Measurements from ENCODE around the gene GOLGA3. TPM values are rescaled to one million over a fixed set of nuclear protein-coding genes. Genes with fewer than 3 reads are reported as not detected.
"Not testable (repeated sequence)": the region's sequence is repeated elsewhere in the genome, so short reads cannot be mapped to it uniquely, and the experiment has no call there.

Gene GOLGA3
- total and polyA plus RNA-seq, 5 donors from 2014 or later: 2.0 to 46.4 (median 4.1) TPM

GRCh38 chr12:132761921-132762583, 66.6 kb downstream of the GOLGA3 start:
- H3K4me1 Mint-ChIP-seq: peaks cover 5 to 40% (median 16%) of the 10 kb centered on the region in 4 donors
- peak; percentile 78 to 88 (median 86) for DNase-seq
- no peaks in the 10 kb centered on the region for H3K27me3 Mint-ChIP-seq
- H3K27ac Mint-ChIP-seq: no peak overlapping the region
- Histone ChIP-seq H3K27me3 (ENCODE audit: control insufficient read depth, insufficient read depth, low read length) (no peaks in the 10 kb centered on the region), H3K9me3 (ENCODE audit: control insufficient read depth in 2 of 2, low read length in 2 of 2) (no peaks in the 10 kb centered on the region), H3K36me3 (ENCODE audit: control insufficient read depth, insufficient read depth, low read length) (peaks cover 3% of the 10 kb centered on the region), H3K4me3 (ENCODE audit: low read depth, low read length) (peak overlapping the region; percentile 64), H3K4me1 (ENCODE audit: control insufficient read depth, insufficient read depth, low read length, poor library complexity, severe bottlenecking) (peaks cover 27% of the 10 kb centered on the region), H3K27ac (ENCODE audit: insufficient read depth, low read length, poor library complexity, severe bottlenecking) (peak overlapping the region; percentile 86)
- no peaks in the 10 kb centered on the region for H3K36me3 Mint-ChIP-seq
- H3K9me3 Mint-ChIP-seq: no peaks in the 10 kb centered on the region
- peak; percentile 94 to 96 for ATAC-seq (ENCODE audit: low read depth in 2 of 2)
- peak overlapping the region; percentile 77 to 87 (median 84) for H3K4me3 Mint-ChIP-seq

GRCh38 chr12:132761032-132761920, 67.4 kb downstream of the GOLGA3 start, which contains the start of gene ANKLE2:
Gene ANKLE2 (minus strand): TSS chr12:132761832. CDS start chr12:132761798, 34 bp downstream.
- Histone ChIP-seq H3K27me3 (ENCODE audit: control insufficient read depth, insufficient read depth, low read length) (no peaks in the 10 kb centered on the region), H3K9me3 (ENCODE audit: control insufficient read depth in 2 of 2, low read length in 2 of 2) (no peaks in the 10 kb centered on the region), H3K27ac (ENCODE audit: insufficient read depth, low read length, poor library complexity, severe bottlenecking) (peak within 1 kb of the TSS; percentile 86), H3K36me3 (ENCODE audit: control insufficient read depth, insufficient read depth, low read length) (peaks cover 4% of the 10 kb centered on the region), H3K4me1 (ENCODE audit: control insufficient read depth, insufficient read depth, low read length, poor library complexity, severe bottlenecking) (peaks cover 27% of the 10 kb centered on the region), H3K4me3 (ENCODE audit: low read depth, low read length) (peak within 1 kb of the TSS; percentile 86)
- Mint-ChIP-seq H3K27ac (peak within 1 kb of the TSS; percentile 93 to 99 (median 99)), H3K4me3 (peak within 1 kb of the TSS; percentile 93 to 98 (median 97)), H3K9me3 (no peaks in the 10 kb centered on the region), H3K27me3 (no peaks in the 10 kb centered on the region), H3K36me3 (no peaks in the 10 kb centered on the region), H3K4me1 (peaks cover 5 to 43% (median 17%) of the 10 kb centered on the region in 4 donors)
- DNase-seq (peak; percentile 48 to 83 (median 62)), ATAC-seq (ENCODE audit: low read depth in 2 of 2) (peak; percentile 44 to 55)

- Histone ChIP-seq H3K27ac (ENCODE audit: insufficient read depth, low read length, poor library complexity, severe bottlenecking) (peak overlapping the region; percentile 5), H3K4me1 (ENCODE audit: control insufficient read depth, insufficient read depth, low read length, poor library complexity, severe bottlenecking) (peaks cover 27% of the 10 kb centered on the region), H3K9me3 (ENCODE audit: control insufficient read depth in 2 of 2, low read length in 2 of 2) (no peaks in the 10 kb centered on the region), H3K36me3 (ENCODE audit: control insufficient read depth, insufficient read depth, low read length) (peaks cover 10% of the 10 kb centered on the region), H3K4me3 (ENCODE audit: low read depth, low read length) (no peak overlapping the region), H3K27me3 (ENCODE audit: control insufficient read depth, insufficient read depth, low read length) (no peaks in the 10 kb centered on the region)
- Mint-ChIP-seq H3K27ac (no peak overlapping the region), H3K4me1 (peaks cover 5 to 42% (median 18%) of the 10 kb centered on the region in 4 donors), H3K4me3 (peak overlapping the region in 3 of 4 donors; percentile 26 to 97 (median 80)), H3K27me3 (no peaks in the 10 kb centered on the region), H3K36me3 (peaks cover 7% of the 10 kb centered on the region), H3K9me3 (no peaks in the 10 kb centered on the region)
- DNase-seq: no peak
- ATAC-seq (ENCODE audit: low read depth in 2 of 2): no peak
These were observed 69.3 kb downstream of the GOLGA3 start for GRCh38 chr12:132759359-132759758.

DNA sequence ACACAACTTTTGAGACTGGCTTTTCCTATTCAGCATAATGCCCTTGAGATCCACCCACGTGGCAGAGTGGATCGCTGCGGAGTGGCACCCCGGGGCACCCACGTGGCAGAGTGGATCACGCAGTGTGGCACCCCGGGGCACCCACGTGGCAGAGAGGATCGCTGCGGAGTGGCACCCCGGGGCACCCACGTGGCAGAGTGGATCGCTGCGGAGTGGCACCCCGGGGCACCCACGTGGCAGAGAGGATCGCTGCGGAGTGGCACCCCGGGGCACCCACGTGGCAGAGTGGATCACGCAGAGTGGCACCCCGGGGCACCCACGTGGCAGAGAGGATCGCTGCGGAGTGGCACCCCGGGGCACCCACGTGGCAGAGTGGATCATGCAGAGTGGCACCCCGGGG, 69.8 kb downstream of the GOLGA3 start:
- not testable (repeated sequence) for H3K27me3 Mint-ChIP-seq; ATAC-seq (ENCODE audit: low read depth in 2 of 2)

GRCh38 chr12:132754160-132754932, 74.3 kb downstream of the GOLGA3 start:
- H3K4me3 ChIP-seq (ENCODE audit: low read depth, low read length): no peak overlapping the region
- no peak overlapping the region for H3K27ac Mint-ChIP-seq
- no peak overlapping the region for H3K4me3 Mint-ChIP-seq
- peaks cover 42% of the 10 kb centered on the region for H3K36me3 ChIP-seq (ENCODE audit: control insufficient read depth, insufficient read depth, low read length)
- peaks cover 0 to 20% (median 5%) of the 10 kb centered on the region in 4 donors for H3K4me1 Mint-ChIP-seq
- no peaks in the 10 kb centered on the region for H3K27me3 ChIP-seq (ENCODE audit: control insufficient read depth, insufficient read depth, low read length)
- peaks cover 17% of the 10 kb centered on the region for H3K36me3 Mint-ChIP-seq
- no peaks in the 10 kb centered on the region for H3K9me3 ChIP-seq (ENCODE audit: control insufficient read depth in 2 of 2, low read length in 2 of 2)
- peaks cover under 1% of the 10 kb centered on the region for H3K4me1 ChIP-seq (ENCODE audit: control insufficient read depth, insufficient read depth, low read length, poor library complexity, severe bottlenecking)
- no peaks in the 10 kb centered on the region for H3K9me3 Mint-ChIP-seq
- ATAC-seq (ENCODE audit: low read depth in 2 of 2) (no peak), DNase-seq (no peak)
- H3K27ac ChIP-seq (ENCODE audit: insufficient read depth, low read length, poor library complexity, severe bottlenecking): no peak overlapping the region
- no peaks in the 10 kb centered on the region for H3K27me3 Mint-ChIP-seq

More for the DNA sequence above, 69.8 kb downstream of the GOLGA3 start:
- H3K9me3 ChIP-seq (ENCODE audit: control insufficient read depth in 2 of 2, low read length in 2 of 2); H3K27ac Mint-ChIP-seq; DNase-seq; H3K27ac ChIP-seq (ENCODE audit: insufficient read depth, low read length, poor library complexity, severe bottlenecking); H3K9me3 Mint-ChIP-seq; H3K27me3 ChIP-seq (ENCODE audit: control insufficient read depth, insufficient read depth, low read length); H3K36me3 Mint-ChIP-seq; H3K4me3 ChIP-seq (ENCODE audit: low read depth, low read length): not testable (repeated sequence)
- Mint-ChIP-seq H3K4me3 (peak overlapping the region in 1 of 4 donors; percentile 80), H3K4me1 (peaks cover 5 to 43% (median 19%) of the 10 kb centered on the region in 4 donors)
- H3K4me1 ChIP-seq (ENCODE audit: control insufficient read depth, insufficient read depth, low read length, poor library complexity, severe bottlenecking): peaks cover 27% of the 10 kb centered on the region
- H3K36me3 ChIP-seq (ENCODE audit: control insufficient read depth, insufficient read depth, low read length): peaks cover 13% of the 10 kb centered on the region

- not testable (repeated sequence) for H3K4me3 ChIP-seq (ENCODE audit: low read depth, low read length); H3K4me1 ChIP-seq (ENCODE audit: control insufficient read depth, insufficient read depth, low read length, poor library complexity, severe bottlenecking); DNase-seq; H3K27me3 Mint-ChIP-seq; H3K4me3 Mint-ChIP-seq; H3K27ac Mint-ChIP-seq; H3K27ac ChIP-seq (ENCODE audit: insufficient read depth, low read length, poor library complexity, severe bottlenecking); ATAC-seq (ENCODE audit: low read depth in 2 of 2); H3K9me3 Mint-ChIP-seq; H3K27me3 ChIP-seq (ENCODE audit: control insufficient read depth, insufficient read depth, low read length); H3K9me3 ChIP-seq (ENCODE audit: control insufficient read depth in 2 of 2, low read length in 2 of 2)
- H3K36me3 ChIP-seq (ENCODE audit: control insufficient read depth, insufficient read depth, low read length): peaks cover 46% of the 10 kb centered on the region
- Mint-ChIP-seq H3K4me1 (peaks cover 0 to 18% (median 5%) of the 10 kb centered on the region in 4 donors), H3K36me3 (peaks cover 20% of the 10 kb centered on the region)
These were observed 75.0 kb downstream of the GOLGA3 start for GRCh38 chr12:132753670-132754069.

DNA sequence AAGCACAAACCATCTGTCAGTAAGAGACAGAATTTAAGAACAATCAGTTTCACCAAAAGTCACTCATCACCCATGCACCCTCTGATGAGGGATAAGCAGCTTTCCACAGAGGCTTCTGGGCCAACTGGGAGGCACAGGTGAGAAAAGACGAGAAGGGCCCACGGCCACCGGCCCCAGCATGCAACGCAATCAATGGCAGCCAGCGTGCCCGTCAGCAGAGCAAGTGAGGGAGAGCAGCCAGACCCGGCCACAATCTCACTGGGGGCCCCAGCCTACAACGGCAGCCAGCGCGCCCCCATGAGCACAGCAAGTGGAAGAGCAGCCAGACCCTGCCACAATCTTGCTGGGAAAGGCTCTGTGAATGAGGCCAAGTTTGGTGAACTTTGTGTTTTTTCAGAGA, 80.3 kb downstream of the GOLGA3 start:
- ATAC-seq (ENCODE audit: low read depth in 2 of 2): no peak
- no peaks in the 10 kb centered on the region for H3K27me3 ChIP-seq (ENCODE audit: control insufficient read depth, insufficient read depth, low read length)
- H3K4me3 Mint-ChIP-seq: no peak overlapping the region
- no peaks in the 10 kb centered on the region for H3K9me3 ChIP-seq (ENCODE audit: control insufficient read depth in 2 of 2, low read length in 2 of 2)
- no peaks in the 10 kb centered on the region for H3K27me3 Mint-ChIP-seq
- H3K4me1 ChIP-seq (ENCODE audit: control insufficient read depth, insufficient read depth, low read length, poor library complexity, severe bottlenecking): no peaks in the 10 kb centered on the region
- peaks cover 0 to 5% (median 1%) of the 10 kb centered on the region in 4 donors for H3K4me1 Mint-ChIP-seq
- H3K9me3 Mint-ChIP-seq: no peaks in the 10 kb centered on the region
- no peak overlapping the region for H3K4me3 ChIP-seq (ENCODE audit: low read depth, low read length)
- no peak overlapping the region for H3K27ac ChIP-seq (ENCODE audit: insufficient read depth, low read length, poor library complexity, severe bottlenecking)
- peaks cover 75% of the 10 kb centered on the region for H3K36me3 ChIP-seq (ENCODE audit: control insufficient read depth, insufficient read depth, low read length)
- DNase-seq: no peak
- H3K36me3 Mint-ChIP-seq: peaks cover 27% of the 10 kb centered on the region
- peak overlapping the region in 1 of 3 donors; percentile 42 for H3K27ac Mint-ChIP-seq

All from CD4-positive, CD25-positive, alpha-beta regulatory T cell (primary cell).